ENCODE results near the gene KRTAP12-4.
"Not testable (repeated sequence)": the region's sequence is repeated elsewhere in the genome, so short reads cannot be mapped to it uniquely, and the experiment has no call there.

Gene KRTAP12-4

GRCh38 chr21:44628707-44629391 lies 25.6 kb downstream of the KRTAP12-4 start:
- ATAC-seq (ENCODE audit: low read depth) (no peak), DNase-seq (ENCODE audit: low spot score) (no peak)
- Histone ChIP-seq H3K4me1 (ENCODE audit: insufficient read depth, poor library complexity, severe bottlenecking) (no peaks in the 10 kb centered on the region), H3K4me3 (ENCODE audit: severe bottlenecking) (no peak overlapping the region), H3K36me3 (ENCODE audit: low read depth) (no peaks in the 10 kb centered on the region), H3K27ac (ENCODE audit: poor library complexity, severe bottlenecking) (no peak overlapping the region), H3K9me3 (ENCODE audit: severe bottlenecking) (peaks cover 18% of the 10 kb centered on the region), H3K27me3 (ENCODE audit: insufficient read depth, poor library complexity, severe bottlenecking) (no peaks in the 10 kb centered on the region)
- TF ChIP-seq CTCF (IDR thresholded peaks at IDR 0.05; ENCODE audit: poor library complexity, severe bottlenecking): no peak

GRCh38 chr21:44627831-44628233 lies 26.6 kb downstream of the KRTAP12-4 start:
- not testable (repeated sequence) for DNase-seq (ENCODE audit: low spot score); H3K27ac ChIP-seq (ENCODE audit: poor library complexity, severe bottlenecking); H3K4me1 ChIP-seq (ENCODE audit: insufficient read depth, poor library complexity, severe bottlenecking); ATAC-seq (ENCODE audit: low read depth); H3K4me3 ChIP-seq (ENCODE audit: severe bottlenecking); H3K27me3 ChIP-seq (ENCODE audit: insufficient read depth, poor library complexity, severe bottlenecking); H3K36me3 ChIP-seq (ENCODE audit: low read depth)
- peaks cover 20% of the 10 kb centered on the region for H3K9me3 ChIP-seq (ENCODE audit: severe bottlenecking)

GRCh38 chr21:44627181-44627822 lies 27.2 kb downstream of the KRTAP12-4 start:
- not testable (repeated sequence) for ATAC-seq (ENCODE audit: low read depth); DNase-seq (ENCODE audit: low spot score); H3K36me3 ChIP-seq (ENCODE audit: low read depth); H3K27ac ChIP-seq (ENCODE audit: poor library complexity, severe bottlenecking); H3K4me1 ChIP-seq (ENCODE audit: insufficient read depth, poor library complexity, severe bottlenecking); H3K4me3 ChIP-seq (ENCODE audit: severe bottlenecking); H3K27me3 ChIP-seq (ENCODE audit: insufficient read depth, poor library complexity, severe bottlenecking)
- H3K9me3 ChIP-seq (ENCODE audit: severe bottlenecking): peaks cover 20% of the 10 kb centered on the region

DNA sequence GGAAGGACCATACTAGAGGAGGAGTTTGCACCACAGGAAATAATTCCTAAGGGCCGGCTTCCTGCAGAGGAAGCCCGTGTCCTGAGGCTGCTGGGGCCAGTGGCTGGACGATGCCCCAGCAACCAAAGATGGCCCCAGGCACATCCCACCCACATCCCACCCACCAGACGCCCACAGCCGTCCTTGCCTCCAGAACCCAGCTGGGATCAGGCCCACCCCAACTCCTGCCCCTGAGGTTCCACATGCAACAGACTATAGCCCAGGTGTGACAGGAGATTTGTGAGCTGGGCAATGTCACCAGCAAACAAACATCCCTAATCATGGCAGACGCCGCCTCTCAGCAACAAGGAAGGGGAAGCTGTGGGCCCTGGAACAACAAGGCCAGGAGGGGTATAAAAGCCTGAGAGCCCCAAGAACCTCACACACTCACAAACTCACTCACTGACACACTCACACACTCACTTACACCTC lies 27.8 kb downstream of the KRTAP12-4 start, which contains the start of gene KRTAP10-9:
Gene KRTAP10-9, plus strand, starts transcription at position 421 of the 471 bp plus-strand sequence. CDS start 79 bp downstream, outside the sequence.
- Histone ChIP-seq H3K4me1 (ENCODE audit: insufficient read depth, poor library complexity, severe bottlenecking) (no peaks in the 10 kb centered on the region), H3K36me3 (ENCODE audit: low read depth) (no peaks in the 10 kb centered on the region), H3K9me3 (ENCODE audit: severe bottlenecking) (peaks cover 15% of the 10 kb centered on the region), H3K4me3 (ENCODE audit: severe bottlenecking) (no peak within 1 kb of the TSS), H3K27me3 (ENCODE audit: insufficient read depth, poor library complexity, severe bottlenecking) (no peaks in the 10 kb centered on the region), H3K27ac (ENCODE audit: poor library complexity, severe bottlenecking) (no peak within 1 kb of the TSS)
- no peak for TF ChIP-seq CTCF (IDR thresholded peaks at IDR 0.05; ENCODE audit: poor library complexity, severe bottlenecking)
- no peak for ATAC-seq (ENCODE audit: low read depth)
- DNase-seq (ENCODE audit: low spot score): no peak

GRCh38 chr21:44626262-44626661 lies 28.2 kb downstream of the KRTAP12-4 start:
- Histone ChIP-seq H3K27me3 (ENCODE audit: insufficient read depth, poor library complexity, severe bottlenecking) (no peaks in the 10 kb centered on the region), H3K4me3 (ENCODE audit: severe bottlenecking) (no peak overlapping the region), H3K36me3 (ENCODE audit: low read depth) (no peaks in the 10 kb centered on the region), H3K9me3 (ENCODE audit: severe bottlenecking) (peaks cover 13% of the 10 kb centered on the region), H3K4me1 (ENCODE audit: insufficient read depth, poor library complexity, severe bottlenecking) (no peaks in the 10 kb centered on the region), H3K27ac (ENCODE audit: poor library complexity, severe bottlenecking) (no peak overlapping the region)
- no peak for DNase-seq (ENCODE audit: low spot score)
- no peak for ATAC-seq (ENCODE audit: low read depth)
- TF ChIP-seq CTCF (IDR thresholded peaks at IDR 0.05; ENCODE audit: poor library complexity, severe bottlenecking): no peak
